ENCODE results near the gene IMP4. TPM values are rescaled to one million over a fixed set of nuclear protein-coding genes. Genes with fewer than 3 reads are reported as not detected.
A peak's percentile ranks its signal among the peaks of the same experiment; 100 is the strongest.

The IMP4 gene
- total and polyA plus RNA-seq, 2 donors (not counting 1 experiment from before 2014, with no cell fraction given): 102 to 164 TPM

DNA sequence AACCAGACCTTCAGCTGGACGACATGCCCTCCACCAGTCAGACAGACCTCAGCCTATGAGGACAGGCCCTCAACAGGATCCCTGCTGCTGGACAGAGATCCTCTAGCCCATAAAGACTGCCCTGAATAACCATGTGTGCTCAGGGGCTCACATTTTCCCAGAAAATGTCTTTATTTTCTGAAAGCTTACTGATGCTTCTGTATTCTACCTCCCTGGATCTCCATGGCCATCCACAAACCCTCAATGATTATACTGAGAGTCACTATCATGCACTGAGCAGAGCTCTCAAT, 11.4 kb downstream of the IMP4 start:
- Histone ChIP-seq H3K36me3 (replicated peaks in 1 of 2; ENCODE audit: control extremely low read depth in 1 of 2, control insufficient read depth in 1 of 2, extremely low read depth in 1 of 2, insufficient read depth in 2 of 2, low read length in 1 of 2) (no peaks in the 10 kb centered on the region), H3K9ac (ENCODE audit: low read length) (no peak overlapping the region), H3K4me3 (ENCODE audit: control extremely low read depth in 1 of 5, extremely low read depth in 1 of 5, insufficient read depth in 1 of 5, low read depth in 2 of 5, low read length in 4 of 5) (no peak overlapping the region), H3K4me2 (replicated peaks; ENCODE audit: low read depth, low read length, poor library complexity, severe bottlenecking) (no peak overlapping the region), H3K9me3 (ENCODE audit: control extremely low read depth in 1 of 3, control insufficient read depth in 2 of 3, insufficient read depth in 1 of 3, low read length in 2 of 3) (no peaks in the 10 kb centered on the region), H4K20me1 (ENCODE audit: control insufficient read depth, insufficient read depth, low read length, poor library complexity, severe bottlenecking) (no peaks in the 10 kb centered on the region), H3K4me1 (ENCODE audit: control insufficient read depth in 2 of 2, insufficient read depth in 2 of 2, low read length in 2 of 2) (peaks cover 9 to 31% of the 10 kb centered on the region in 2 donors), H3K27ac (ENCODE audit: low read length in 2 of 2) (no peak overlapping the region), H3K79me2 (ENCODE audit: control insufficient read depth, insufficient read depth, low read length) (no peaks in the 10 kb centered on the region), H2AFZ (ENCODE audit: insufficient read depth, low read depth, low read length, poor library complexity, severe bottlenecking) (no peak overlapping the region), H3K27me3 (replicated peaks in 1 of 4; ENCODE audit: control extremely low read depth in 1 of 4, control insufficient read depth in 3 of 4, insufficient read depth in 4 of 4, low read length in 3 of 4) (peaks cover 0 to 7% (median 3%) of the 10 kb centered on the region in 4 experiments)
- Mint-ChIP-seq H3K4me3 (peak overlapping the region; percentile 86), H3K27me3 (no peaks in the 10 kb centered on the region), H3K9me3 (ENCODE audit: insufficient read depth) (no peaks in the 10 kb centered on the region), H3K4me1 (peaks cover 33% of the 10 kb centered on the region), H3K27ac (no peak overlapping the region)
- DNase-seq (no peak), ATAC-seq (ENCODE audit: low read depth) (no peak)
- ChIA-PET POLR2A (interaction anchor here (2.4 kb wide), 1 partner anchor 12 kb away, joined by 12 read pairs; the partner anchor contains the start of gene IMP4), CTCF (interaction anchor here (1.7 to 4.2 kb wide), 2 partner anchors 10 to 19 kb away, joined by 5 to 31 read pairs; partner anchors contain the start of gene IMP4)
- TF ChIP-seq EZH2 (IDR thresholded peaks at IDR 0.05; ENCODE audit: borderline replicate concordance, insufficient read depth, low read depth, low read length, poor library complexity, severe bottlenecking): no peak
- TF ChIP-seq, protein P1, sequence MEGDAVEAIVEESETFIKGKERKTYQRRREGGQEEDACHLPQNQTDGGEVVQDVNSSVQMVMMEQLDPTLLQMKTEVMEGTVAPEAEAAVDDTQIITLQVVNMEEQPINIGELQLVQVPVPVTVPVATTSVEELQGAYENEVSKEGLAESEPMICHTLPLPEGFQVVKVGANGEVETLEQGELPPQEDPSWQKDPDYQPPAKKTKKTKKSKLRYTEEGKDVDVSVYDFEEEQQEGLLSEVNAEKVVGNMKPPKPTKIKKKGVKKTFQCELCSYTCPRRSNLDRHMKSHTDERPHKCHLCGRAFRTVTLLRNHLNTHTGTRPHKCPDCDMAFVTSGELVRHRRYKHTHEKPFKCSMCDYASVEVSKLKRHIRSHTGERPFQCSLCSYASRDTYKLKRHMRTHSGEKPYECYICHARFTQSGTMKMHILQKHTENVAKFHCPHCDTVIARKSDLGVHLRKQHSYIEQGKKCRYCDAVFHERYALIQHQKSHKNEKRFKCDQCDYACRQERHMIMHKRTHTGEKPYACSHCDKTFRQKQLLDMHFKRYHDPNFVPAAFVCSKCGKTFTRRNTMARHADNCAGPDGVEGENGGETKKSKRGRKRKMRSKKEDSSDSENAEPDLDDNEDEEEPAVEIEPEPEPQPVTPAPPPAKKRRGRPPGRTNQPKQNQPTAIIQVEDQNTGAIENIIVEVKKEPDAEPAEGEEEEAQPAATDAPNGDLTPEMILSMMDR (IDR thresholded peaks at IDR 0.05): no peak
- 100% methylated on average over 1 of the region's 1 CpG for WGBS (ENCODE audit: insufficient coverage)
- intact Hi-C loops (cut with micrococcal nuclease): loop anchor here (10.0 kb wide), 1 partner anchor 71 kb away; no protein-coding TSS in a partner anchor

DNA sequence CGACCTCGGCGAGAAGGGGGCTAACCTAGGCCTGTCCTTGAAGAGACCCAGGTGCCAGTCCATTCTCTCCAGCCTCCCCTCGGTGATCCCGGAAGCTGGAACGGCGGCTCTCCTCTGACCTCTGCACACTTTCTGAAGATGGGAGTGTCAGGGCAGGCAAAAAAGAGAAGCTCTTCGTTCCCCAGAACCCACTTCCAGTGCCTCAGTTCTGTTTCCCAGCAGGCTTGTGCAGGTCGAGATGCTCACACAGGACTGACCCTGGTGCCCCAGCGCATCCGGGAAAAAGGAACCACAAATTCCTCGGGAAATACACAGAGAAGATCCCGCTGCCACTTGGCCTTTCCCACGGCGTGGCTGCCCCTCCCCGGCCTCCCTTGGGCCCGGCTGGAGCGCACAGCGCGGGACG, 12.5 kb downstream of the IMP4 start:
- Mint-ChIP-seq H3K9me3 (ENCODE audit: insufficient read depth) (no peaks in the 10 kb centered on the region), H3K27ac (peak overlapping the region; percentile 48), H3K27me3 (no peaks in the 10 kb centered on the region), H3K4me1 (peaks cover 33% of the 10 kb centered on the region), H3K4me3 (peak overlapping the region; percentile 86)
- Histone ChIP-seq H3K9ac (ENCODE audit: low read length) (peak overlapping the region; percentile 67), H3K79me2 (ENCODE audit: control insufficient read depth, insufficient read depth, low read length) (no peaks in the 10 kb centered on the region), H3K4me3 (ENCODE audit: control extremely low read depth in 1 of 5, extremely low read depth in 1 of 5, insufficient read depth in 1 of 5, low read depth in 2 of 5, low read length in 4 of 5) (peak overlapping the region in 4 of 5 experiments; percentile 50 to 73 (median 69)), H3K4me1 (ENCODE audit: control insufficient read depth in 2 of 2, insufficient read depth in 2 of 2, low read length in 2 of 2) (peaks cover 9 to 31% of the 10 kb centered on the region in 2 donors), H2AFZ (ENCODE audit: insufficient read depth, low read depth, low read length, poor library complexity, severe bottlenecking) (peak overlapping the region; percentile 89), H3K36me3 (replicated peaks in 1 of 2; ENCODE audit: control extremely low read depth in 1 of 2, control insufficient read depth in 1 of 2, extremely low read depth in 1 of 2, insufficient read depth in 2 of 2, low read length in 1 of 2) (no peaks in the 10 kb centered on the region), H3K9me3 (ENCODE audit: control extremely low read depth in 1 of 3, control insufficient read depth in 2 of 3, insufficient read depth in 1 of 3, low read length in 2 of 3) (no peaks in the 10 kb centered on the region), H3K27ac (ENCODE audit: low read length in 2 of 2) (no peak overlapping the region), H3K27me3 (replicated peaks in 1 of 4; ENCODE audit: control extremely low read depth in 1 of 4, control insufficient read depth in 3 of 4, insufficient read depth in 4 of 4, low read length in 3 of 4) (peaks cover 0 to 7% (median 3%) of the 10 kb centered on the region in 4 experiments), H3K4me2 (replicated peaks; ENCODE audit: low read depth, low read length, poor library complexity, severe bottlenecking) (peak overlapping the region; percentile 89), H4K20me1 (ENCODE audit: control insufficient read depth, insufficient read depth, low read length, poor library complexity, severe bottlenecking) (no peaks in the 10 kb centered on the region)
- ATAC-seq (ENCODE audit: low read depth) (no peak), DNase-seq (no peak)
- WGBS (ENCODE audit: insufficient coverage): 24% methylated on average over 21 of the region's 21 CpGs
- TF ChIP-seq EZH2 (IDR thresholded peaks at IDR 0.05; ENCODE audit: borderline replicate concordance, insufficient read depth, low read depth, low read length, poor library complexity, severe bottlenecking): no peak
- TF ChIP-seq, protein P1 (IDR thresholded peaks at IDR 0.05): no peak
- CTCF ChIA-PET: interaction anchor here (1.4 to 4.2 kb wide), 3 partner anchors 8 to 18 kb away, joined by 4 to 31 read pairs (median 9); partner anchors contain the start of gene IMP4
- intact Hi-C loops (cut with micrococcal nuclease): loop anchor here (1.0 to 10.0 kb wide), 3 partner anchors 13 to 70 kb away; partner anchors contain the start of gene IMP4
- POLR2A ChIA-PET: interaction anchor here (2.4 kb wide), 1 partner anchor 13 kb away, joined by 12 read pairs; the partner anchor contains the start of gene IMP4

Measured in B cell (primary cell).